GM12878 (cell line): ENCODE data around the gene PXMP4. TPM values are rescaled to one million over a fixed set of nuclear protein-coding genes. Genes with fewer than 3 reads are reported as not detected.

ENCODE experiments used
- ATAC-seq: fragments of 200-7000 bp; cut with Tn5 transposase; 3 replicates; pipeline ENCODE4 v1.9.1; 2020; ENCODE audit warnings: mild to moderate bottlenecking, moderate library complexity
- BruUV-seq: library from RNA; stranded (reverse); fragments of 400-500 nt; replicated peaks from 2 replicates; lab custom pipeline; 2021; lab: Mats Ljungman, UMichigan
- CTCF ChIA-PET: fragments of 300-600 bp; sonication (Branson Sonifier 250); formaldehyde crosslinking; extraction: SDS; loops from one replicate; lab custom pipeline; 2021; ENCODE audit warnings: inconsistent platforms; lab: Yijun Ruan, JAX
- POLR2A ChIA-PET: fragments of 350-600 bp; formaldehyde crosslinking; extraction: SDS; loops from one replicate; lab custom pipeline; 2021; ENCODE audit warnings: inconsistent platforms; lab: Charles Lee
- RAD21 ChIA-PET: fragments of 300-600 bp; sonication (Branson Sonifier 250); formaldehyde crosslinking; loops from one replicate; lab custom pipeline; 2023; ENCODE audit warnings: antibody characterized with exemption; ENCODE audit not compliant: unreplicated experiment; lab: Charles Lee
- SMC1A ChIA-PET: fragments of 300-600 bp; sonication (Branson Sonifier 250); formaldehyde crosslinking; loops from one replicate; lab custom pipeline; 2023; ENCODE audit not compliant: unreplicated experiment, uncharacterized antibody; lab: Charles Lee
- DNase-seq: peaks from one replicate; pipeline ENCODE4 v3.0.0-alpha.2; 2011; ENCODE audit warnings: low read depth, low spot score
- FAIRE-seq: peaks from 3 replicates; lab custom pipeline; 2011; peaks lifted over from hg19 to GRCh38; lab: Jason Lieb, UNC
- H2AFZ ChIP-seq: 2 replicates; pipeline ENCODE4 v1.6.0; 2011; ENCODE audit warnings: low read depth, low read length, control low read depth; ENCODE audit not compliant: control insufficient read depth
- H3K27ac ChIP-seq: 2 replicates; pipeline ENCODE4 v1.5.1; 2011; ENCODE audit warnings: control low read depth; ENCODE audit not compliant: control insufficient read depth, insufficient read depth
- H3K27me3 ChIP-seq, 2 experiments: replicated peaks in 1 of 2; 2 replicates each; pipeline versions ENCODE4 v1.6.0 to v1.6.1; 2011; ENCODE audit warnings: low read length in 1 of 2; ENCODE audit not compliant: control insufficient read depth in 2 of 2, insufficient read depth in 2 of 2
- H3K36me3 ChIP-seq, 2 experiments: 2 replicates each; pipeline ENCODE4 v1.5.1; 2011; ENCODE audit warnings: low read length in 1 of 2; ENCODE audit not compliant: control insufficient read depth in 2 of 2, insufficient read depth in 2 of 2
- H3K4me1 ChIP-seq: 2 replicates; pipeline ENCODE4 v1.6.1; 2011; ENCODE audit warnings: mild to moderate bottlenecking, low read length, moderate library complexity, mixed read lengths; ENCODE audit not compliant: control insufficient read depth, insufficient read depth
- H3K4me2 ChIP-seq: 2 replicates; pipeline ENCODE4 v1.6.0; 2011; ENCODE audit warnings: control low read depth; ENCODE audit not compliant: control insufficient read depth, insufficient read depth
- H3K4me3 ChIP-seq: fragments of 200-600 bp; sonication (generic); 2 replicates; pipeline ENCODE4 v1.5.1; 2016
- H3K79me2 ChIP-seq: 2 replicates; pipeline ENCODE4 v1.6.0; 2011; ENCODE audit warnings: low read length; ENCODE audit not compliant: control insufficient read depth, insufficient read depth
- H3K9ac ChIP-seq: 2 replicates; pipeline ENCODE4 v1.8.0; 2011; ENCODE audit warnings: low read length, control low read depth, mixed read lengths; ENCODE audit not compliant: control insufficient read depth, insufficient read depth
- H3K9me3 ChIP-seq: replicated peaks from 3 replicates; pipeline ENCODE4 v1.5.1; 2011; ENCODE audit warnings: mild to moderate bottlenecking, low read length; ENCODE audit not compliant: control insufficient read depth, insufficient read depth
- H4K20me1 ChIP-seq: 2 replicates; pipeline ENCODE4 v1.6.0; 2011; ENCODE audit not compliant: control insufficient read depth, insufficient read depth
- CUX1 ChIP-seq: IDR thresholded peaks from 2 replicates; pipeline ENCODE4 v1.6.1; 2012; ENCODE audit warnings: improper control_type of control experiment, low read depth, low read length; ENCODE audit not compliant: insufficient replicate concordance
- IKZF2 ChIP-seq, 2 experiments: fragments of 450-650 bp; IDR thresholded peaks; 2 replicates each; pipeline ENCODE4 v1.6.1; 2017; ENCODE audit warnings: mild to moderate bottlenecking in 2 of 2, moderate library complexity in 2 of 2
- MLLT1 ChIP-seq: fragments of 450-650 bp; IDR thresholded peaks from 2 replicates; pipeline ENCODE4 v1.6.1; 2016; ENCODE audit warnings: mild to moderate bottlenecking
- NRF1 ChIP-seq: conservative IDR thresholded peaks from 2 replicates; pipeline ENCODE4 v1.6.1; 2011; ENCODE audit warnings: mild to moderate bottlenecking, low read depth, low read length, improper control_type of control experiment
- WGBS: methylation state at CpG from one replicate; pipeline ENCODE4 v1.1.6; 2016; ENCODE audit warnings: low lambda C conversion rate; ENCODE audit not compliant: insufficient replicate concordance, insufficient coverage; ENCODE audit errors: missing lambda C conversion rate; 5-methylcytosine and 5-hydroxymethylcytosine counted together
- in situ Hi-C: fragments of 300-500 bp; cut with MboI; formaldehyde crosslinking; loops from 9 replicates; pipeline ENCODE4 v1.14.3; 2018; ENCODE audit warnings: mixed read lengths
- intact Hi-C: fragments of 100-400 bp; cut with micrococcal nuclease; formaldehyde crosslinking; loops from one replicate; pipeline ENCODE4 v1.14.2; 2022; ENCODE audit not compliant: unreplicated experiment
- polyA plus RNA-seq, 11 experiments: library from polyadenylated mRNA; depleted of rRNA in 4 of 11; unstranded in 6 of 11; stranded (reverse) in 5 of 11; fragments of >200 nt; fragmentation: Nextera tagmentation in 4 of 11; fragmentation: Illumina TruSeq in 1 of 11; extraction: Ambion mirVana in 4 of 11; extraction: Trizol in 1 of 11; gene quantifications; 1 replicate in 1 of 11; 2 replicates in 10 of 11; pipeline versions ENCODE4 v1.2.1 to v1.2.3, GENCODE V29; 2011 to 2016; ENCODE audit warnings: inconsistent platforms in 2 of 11, missing spikeins in 2 of 11, low read depth in 1 of 11
- total RNA-seq, 4 experiments: library from RNA; depleted of rRNA in 3 of 4; stranded (reverse); fragments of >200 nt in 3 of 4; fragmentation: Illumina TruSeq in 1 of 4; extraction: Trizol in 1 of 4; gene quantifications; 2 replicates each; pipeline versions ENCODE4 v1.2.1 to v1.2.3, GENCODE V29; 2013 to 2021

The PXMP4 gene
- total and polyA plus RNA-seq, 10 of the 15 experiments (the other 5 are each of a cell fraction or from before 2014, with no cell fraction given): 3.6 to 19.2 (median 8.6) TPM

GRCh38 chr20:33658510-33658909 is 61.6 kb downstream of the PXMP4 start:
- no peak for ATAC-seq
- Histone ChIP-seq H3K27ac (no peak overlapping the region), H3K9me3 (no peaks in the 10 kb centered on the region), H3K79me2 (no peaks in the 10 kb centered on the region), H3K4me3 (no peak overlapping the region), H3K36me3 (no peaks in the 10 kb centered on the region), H4K20me1 (no peaks in the 10 kb centered on the region), H2AFZ (no peak overlapping the region), H3K4me1 (peaks cover 7% of the 10 kb centered on the region), H3K4me2 (no peak overlapping the region), H3K9ac (no peak overlapping the region), H3K27me3 (peaks cover 0 to 2% of the 10 kb centered on the region in 2 experiments; a peak in 1 of 4 replicates)
- RAD21 ChIA-PET: no interaction called here
- SMC1A ChIA-PET: no interaction called here
- no peak for FAIRE-seq
- POLR2A ChIA-PET: interaction anchor here (0.5 kb wide), 1 partner anchor 83 kb away, joined by 4 read pairs; no protein-coding TSS in a partner anchor
- intact Hi-C loops: no loop called here
- no TSS peak for BruUV-seq
- no peak for DNase-seq
- CTCF ChIA-PET: interaction anchor here (0.9 kb wide), 1 partner anchor 9 kb away, joined by 3 read pairs; no protein-coding TSS in a partner anchor
- in situ Hi-C loops: no loop called here
- TF ChIP-seq IKZF2 (IDR thresholded peaks at IDR 0.05) (no peak), NRF1 (no peak), MLLT1 (no peak), CUX1 (no peak)
- WGBS: 88% methylated on average over 8 of the region's 8 CpGs
